ENCODE measurements around the gene PER1. TPM values are rescaled to one million over a fixed set of nuclear protein-coding genes. Genes with fewer than 3 reads are reported as not detected.
A peak's percentile ranks its signal among the peaks of the same experiment; 100 is the strongest.

Gene PER1
- total RNA-seq, 1 donor from 2014 or later = 5.0 TPM

DNA sequence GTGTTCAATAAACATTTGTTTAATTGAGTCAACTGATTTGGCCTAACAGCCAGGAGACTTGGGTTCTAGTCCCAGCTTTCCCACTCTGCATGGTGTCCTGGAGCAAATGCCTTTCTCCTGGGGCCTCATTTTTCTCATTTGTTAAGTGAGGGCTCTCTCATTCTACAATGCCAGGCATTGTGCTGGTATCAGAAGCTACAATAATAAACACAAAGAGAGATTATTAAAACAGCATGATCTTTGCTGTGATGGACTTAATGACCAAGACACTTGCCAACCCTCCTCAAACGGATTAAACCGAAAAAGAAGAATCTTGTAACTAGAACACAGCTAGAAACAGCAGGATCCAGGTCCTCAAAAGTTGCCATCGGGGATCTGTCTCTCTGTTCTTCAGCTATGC is 15.3 kb upstream of the PER1 start:
- DNase-seq (ENCODE audit: low read depth in 2 of 2) = no peak

DNA sequence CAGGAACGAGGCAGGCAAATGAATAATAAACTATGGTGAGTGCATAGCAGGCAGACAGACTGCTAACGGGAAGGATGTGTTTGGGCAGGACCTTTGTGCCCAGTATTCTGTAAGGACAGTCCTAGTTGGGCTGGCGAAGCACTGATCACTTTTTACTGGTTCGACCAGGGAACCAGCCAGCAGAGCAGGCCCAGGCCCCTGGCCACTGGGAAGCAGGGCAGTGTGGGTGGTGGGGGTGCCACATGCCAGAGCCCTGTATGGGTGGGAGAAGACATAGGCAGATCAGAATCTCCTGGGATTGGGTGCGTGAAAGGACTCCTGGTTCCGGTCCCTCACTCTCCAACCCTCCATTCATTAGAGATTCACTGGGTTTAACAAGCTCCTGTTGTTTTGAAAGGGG is 14.5 kb upstream of the PER1 start:
- no peak for DNase-seq (ENCODE audit: low read depth in 2 of 2)

DNA sequence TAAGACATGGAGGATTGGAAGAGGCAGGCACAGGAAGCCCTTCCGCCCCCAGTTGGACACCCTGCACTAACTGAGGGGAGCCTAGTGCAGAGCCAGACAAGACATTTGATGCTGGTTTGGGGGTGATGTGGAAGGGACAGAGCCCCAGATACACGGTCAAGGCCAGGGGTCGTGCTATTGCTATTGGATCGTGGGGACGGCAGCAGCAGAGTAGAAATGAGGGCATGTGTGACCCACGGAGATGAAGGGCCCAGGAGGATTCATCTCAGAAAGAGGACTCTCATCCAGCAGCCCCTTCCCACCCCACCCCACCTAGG is 12.6 kb upstream of the PER1 start:
- DNase-seq (ENCODE audit: low read depth in 2 of 2) = no peak

DNA sequence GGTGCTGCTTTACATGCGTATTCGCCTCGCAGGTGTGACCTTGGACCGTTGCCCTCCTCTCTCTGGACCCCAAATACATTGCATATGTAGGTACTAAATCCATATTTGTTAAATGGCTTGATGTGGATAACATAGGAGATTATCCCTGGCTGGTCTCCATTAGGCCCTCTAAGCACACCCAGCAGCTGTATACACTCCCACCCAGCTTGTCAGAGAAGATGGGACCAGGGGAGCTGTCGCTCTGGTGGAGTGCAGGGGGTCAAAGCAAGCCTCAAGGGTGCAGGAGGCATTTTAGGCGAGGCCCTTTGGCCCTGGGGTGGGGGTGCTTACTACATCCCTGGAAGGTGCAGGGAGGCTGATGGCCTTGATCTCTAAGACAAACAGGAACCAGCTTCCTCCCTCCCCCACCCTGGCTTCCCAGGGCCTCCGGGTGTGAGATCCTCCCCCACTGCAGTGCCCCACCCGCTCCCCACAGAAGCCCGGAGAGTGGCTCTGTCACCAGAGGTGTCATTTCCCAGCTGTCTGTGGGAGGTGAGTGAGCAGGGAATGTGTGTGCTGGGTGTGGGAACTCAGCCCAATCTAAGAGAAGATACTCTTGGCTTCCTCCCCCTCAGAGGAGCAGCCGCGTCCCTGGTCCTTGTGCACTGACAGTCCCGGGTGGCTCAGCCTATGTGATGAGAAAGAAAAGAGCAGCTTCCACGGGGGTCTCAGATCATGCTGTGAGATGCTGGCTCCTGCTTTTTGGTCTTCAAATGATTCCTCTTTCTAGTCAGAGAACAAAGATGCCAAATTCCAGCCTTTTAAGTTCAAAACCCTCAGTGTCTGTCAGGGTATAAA is 12.0 kb upstream of the PER1 start:
- DNase-seq (ENCODE audit: low read depth in 2 of 2) = no peak

DNA sequence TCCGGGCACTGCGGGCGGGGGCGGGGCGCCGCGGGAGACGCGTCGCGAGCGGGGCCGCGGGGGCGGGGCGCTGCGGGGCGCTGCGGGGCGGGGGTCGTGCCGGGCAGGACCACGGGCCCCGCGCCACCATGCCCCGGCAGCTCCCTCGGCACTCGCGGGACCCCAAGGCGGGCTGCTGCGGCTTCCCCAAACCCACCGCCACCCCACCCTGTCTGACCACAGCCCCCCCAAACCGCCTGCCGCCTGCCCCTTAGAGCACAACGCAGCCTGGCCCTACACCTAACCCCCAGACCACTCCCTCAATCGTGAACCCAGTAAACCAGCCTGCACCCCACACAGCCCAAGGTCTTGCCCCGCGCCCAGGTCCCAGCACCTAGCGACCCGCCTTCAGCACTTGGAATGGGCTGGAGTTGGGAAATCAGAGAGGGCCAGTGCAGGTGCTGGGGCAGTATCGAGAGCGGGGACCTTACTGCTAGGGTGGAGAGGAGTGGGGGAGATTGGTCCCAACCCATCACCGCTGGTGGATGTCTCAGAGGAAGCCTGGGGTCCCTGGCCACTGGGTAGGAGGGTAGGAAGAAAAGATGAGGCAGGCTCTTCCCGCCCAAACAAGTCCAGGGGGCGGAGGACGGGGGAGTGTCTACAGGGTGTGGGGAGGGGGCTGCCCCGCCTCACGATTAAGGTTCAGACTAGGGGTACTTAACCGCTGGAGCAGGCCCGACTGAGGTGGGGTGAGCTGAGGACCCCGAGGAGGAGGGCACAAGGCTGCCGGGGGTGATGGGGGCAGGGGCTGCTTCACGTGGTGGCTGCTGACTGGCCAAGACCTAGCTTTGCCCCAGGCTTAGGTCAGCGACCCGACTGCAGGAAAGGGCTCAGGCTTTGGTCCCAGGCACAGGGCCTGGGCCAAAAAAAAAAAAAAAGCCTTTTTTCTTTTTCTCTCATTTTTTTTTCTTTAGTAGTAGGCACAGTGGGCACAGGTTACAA is 11.1 kb upstream of the PER1 start:
- no peak for DNase-seq (ENCODE audit: low read depth in 2 of 2)

DNA sequence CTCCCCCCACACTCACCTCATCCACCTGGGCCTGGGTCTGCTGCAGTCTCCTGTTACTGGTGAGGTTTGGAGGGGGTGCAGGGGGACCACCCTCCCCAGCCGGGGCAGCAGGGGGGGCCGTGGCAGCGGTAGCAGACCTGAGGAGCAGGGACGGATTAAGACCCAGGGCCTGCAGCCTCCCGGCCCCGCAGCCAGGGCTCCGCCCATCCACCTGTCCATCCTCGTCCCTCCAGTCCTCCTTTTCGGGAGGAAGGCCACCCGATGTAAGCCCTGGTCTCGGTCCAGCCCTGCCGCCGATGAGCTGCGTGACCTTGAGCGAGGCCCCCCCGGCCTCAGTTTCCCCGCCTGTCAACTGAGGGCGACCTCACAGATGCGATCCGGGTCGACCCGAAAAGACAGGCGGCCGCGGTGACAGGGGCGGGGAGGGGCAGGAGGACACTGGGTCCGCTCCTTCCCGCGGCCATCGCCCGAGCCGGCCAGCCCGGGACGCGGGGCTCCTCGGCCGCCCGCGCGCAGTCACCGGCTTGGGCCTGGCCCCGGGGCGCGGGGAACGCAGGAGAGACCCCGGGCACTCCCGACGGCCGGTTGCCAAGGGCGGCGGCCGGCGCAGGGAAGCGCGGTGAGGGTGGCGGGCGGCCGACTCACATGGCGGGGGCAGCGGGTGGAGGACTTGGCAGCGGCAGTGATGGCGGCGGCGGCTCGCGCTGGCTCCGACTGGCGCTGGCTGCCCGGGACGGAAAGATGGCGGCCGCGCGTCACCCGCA is 10.2 kb upstream of the PER1 start, which contains the start of gene VAMP2:
Gene VAMP2, minus strand, starts transcription at position 716 of the 764 bp plus-strand sequence. Its CDS starts 69 bp downstream, at position 647.
- peak in 1 of 2 donors; percentile 71 for DNase-seq (ENCODE audit: low read depth in 2 of 2)

DNA sequence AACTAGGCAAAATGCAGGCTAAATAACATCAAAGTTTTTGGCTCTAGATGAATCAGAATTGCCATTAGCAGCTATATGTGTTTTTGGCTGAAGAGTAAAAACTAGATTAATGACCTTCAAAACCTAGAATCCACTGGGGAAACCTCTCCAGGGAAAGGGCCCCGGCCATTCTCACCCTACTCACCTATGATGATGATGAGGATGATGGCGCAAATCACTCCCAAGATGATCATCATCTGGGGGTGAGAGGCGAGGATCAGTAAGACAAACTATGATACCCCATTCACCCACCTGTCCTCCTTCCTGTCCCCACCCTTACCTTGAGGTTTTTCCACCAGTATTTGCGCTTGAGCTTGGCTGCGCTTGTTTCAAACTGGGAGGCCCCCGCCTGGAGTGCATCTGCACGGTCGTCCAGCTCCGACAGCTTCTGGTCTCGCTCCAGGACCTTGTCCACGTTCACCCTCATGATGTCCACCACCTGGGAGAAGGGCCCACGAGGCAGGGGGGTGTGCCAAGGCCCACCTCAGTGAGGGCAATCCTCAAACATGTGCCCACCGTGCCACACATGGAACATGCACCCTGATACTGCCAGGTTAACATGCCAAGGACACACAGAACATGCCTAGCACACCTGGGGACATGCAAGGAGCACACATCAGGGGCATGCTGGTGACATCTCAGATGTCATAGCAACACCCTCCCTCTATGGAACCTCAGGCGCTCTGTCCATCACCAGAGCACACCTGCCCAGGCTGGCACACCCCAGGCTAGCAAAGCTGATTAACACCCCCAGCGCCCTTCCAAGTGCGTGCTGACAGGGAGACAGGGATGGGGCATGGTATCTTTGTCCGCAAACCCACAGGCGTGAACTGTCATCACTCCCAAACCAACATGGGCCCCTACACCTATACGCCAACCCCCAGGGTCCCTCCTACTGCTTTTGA is 9.4 kb upstream of the PER1 start:
- no peak for DNase-seq (ENCODE audit: low read depth in 2 of 2)

DNA sequence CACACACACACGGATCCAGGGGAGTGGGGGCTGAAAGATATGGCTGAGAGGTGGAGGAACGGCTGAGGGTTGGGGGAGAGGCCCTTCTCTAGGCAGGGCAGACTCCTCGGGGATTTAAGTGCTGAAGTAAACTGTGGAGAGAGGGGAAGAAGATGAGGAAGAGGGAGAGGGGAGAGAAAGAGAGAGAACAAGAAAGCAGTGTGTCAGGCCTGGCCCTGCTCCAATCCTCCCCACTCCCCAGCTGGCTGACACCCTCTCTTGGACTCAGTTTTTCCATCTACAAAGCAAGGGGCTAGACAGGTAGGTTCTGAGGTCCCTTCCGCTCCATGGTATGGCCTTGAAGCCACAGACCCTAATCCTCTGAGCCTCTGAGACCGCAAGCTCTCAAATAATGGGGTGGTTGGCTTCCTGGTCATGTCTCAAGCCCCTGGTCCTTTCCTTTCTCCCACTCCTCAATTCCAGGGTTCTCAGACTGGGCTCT is 8.6 kb upstream of the PER1 start:
- DNase-seq (ENCODE audit: low read depth in 2 of 2) = no peak

DNA sequence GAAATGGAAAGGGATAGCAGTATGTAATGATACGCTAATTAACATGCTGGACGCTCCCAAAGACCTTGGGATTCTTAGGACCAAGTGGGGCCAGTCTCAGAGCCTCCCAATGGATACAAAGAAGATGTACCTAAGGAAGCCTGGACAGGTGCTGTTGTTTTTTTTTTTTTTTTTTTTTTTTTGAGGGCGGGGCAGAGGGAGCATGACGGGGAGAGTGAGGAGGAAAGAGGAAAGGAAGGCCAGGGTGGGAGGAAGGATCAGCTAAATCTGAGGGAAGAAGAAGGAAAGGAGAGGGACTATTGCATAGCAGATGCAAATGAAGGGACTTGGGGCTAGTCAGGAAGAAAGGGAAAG is 8.0 kb upstream of the PER1 start:
- DNase-seq (ENCODE audit: low read depth in 2 of 2) = no peak

DNA sequence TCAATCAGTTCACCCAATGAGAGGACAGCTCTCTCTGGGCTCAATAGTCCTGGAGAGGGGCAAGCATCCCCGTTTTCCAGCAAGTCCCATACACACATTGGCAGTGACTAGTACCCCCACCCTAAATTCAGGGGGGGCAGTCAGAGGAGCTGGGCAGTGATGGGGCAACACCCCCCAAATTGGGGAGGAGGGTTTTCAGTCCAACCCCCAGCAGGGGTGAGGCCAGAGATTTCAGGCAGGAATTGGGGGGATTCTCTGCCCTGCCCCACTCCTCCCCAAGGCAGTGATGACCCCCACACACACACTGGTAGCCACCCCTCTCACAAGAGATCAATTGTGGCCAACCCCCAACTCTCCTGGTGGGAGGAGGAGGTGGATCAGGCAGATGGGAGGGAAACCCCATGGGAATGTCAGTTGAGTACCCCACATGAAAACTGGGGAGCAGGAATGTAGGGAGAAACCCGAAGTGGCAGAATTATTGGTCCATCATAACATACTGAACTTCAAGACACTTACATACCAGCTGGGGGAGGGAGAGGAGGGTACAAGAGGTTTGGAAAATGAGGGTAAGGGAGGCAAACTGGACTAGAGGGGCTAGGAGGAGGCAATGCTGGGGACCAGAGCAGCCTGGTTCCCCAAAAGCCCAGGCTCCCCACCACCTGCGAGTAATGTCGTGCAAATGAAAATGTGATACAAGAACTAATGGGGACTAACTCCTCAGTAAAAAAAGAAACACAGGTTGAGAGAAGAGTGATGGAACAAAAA is 7.4 kb upstream of the PER1 start:
- no peak for DNase-seq (ENCODE audit: low read depth in 2 of 2)

DNA sequence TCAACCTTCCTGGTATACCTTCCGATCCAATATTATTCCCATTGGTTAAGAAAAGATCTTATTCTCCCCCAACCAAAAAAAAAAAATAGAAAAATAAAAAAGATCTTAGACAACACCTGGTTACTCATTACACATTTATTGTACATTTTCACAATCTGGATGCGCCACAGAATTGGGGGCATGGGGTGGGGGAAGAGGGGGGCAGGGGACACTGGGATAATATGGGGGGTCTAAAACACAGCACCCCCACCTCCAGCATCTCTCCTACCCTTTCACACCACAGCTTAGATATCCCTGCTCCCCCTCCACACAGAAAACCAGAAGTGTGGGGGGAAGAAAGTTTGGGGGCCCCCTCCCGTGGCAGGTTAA is 6.8 kb upstream of the PER1 start:
- no peak for DNase-seq (ENCODE audit: low read depth in 2 of 2)

DNA sequence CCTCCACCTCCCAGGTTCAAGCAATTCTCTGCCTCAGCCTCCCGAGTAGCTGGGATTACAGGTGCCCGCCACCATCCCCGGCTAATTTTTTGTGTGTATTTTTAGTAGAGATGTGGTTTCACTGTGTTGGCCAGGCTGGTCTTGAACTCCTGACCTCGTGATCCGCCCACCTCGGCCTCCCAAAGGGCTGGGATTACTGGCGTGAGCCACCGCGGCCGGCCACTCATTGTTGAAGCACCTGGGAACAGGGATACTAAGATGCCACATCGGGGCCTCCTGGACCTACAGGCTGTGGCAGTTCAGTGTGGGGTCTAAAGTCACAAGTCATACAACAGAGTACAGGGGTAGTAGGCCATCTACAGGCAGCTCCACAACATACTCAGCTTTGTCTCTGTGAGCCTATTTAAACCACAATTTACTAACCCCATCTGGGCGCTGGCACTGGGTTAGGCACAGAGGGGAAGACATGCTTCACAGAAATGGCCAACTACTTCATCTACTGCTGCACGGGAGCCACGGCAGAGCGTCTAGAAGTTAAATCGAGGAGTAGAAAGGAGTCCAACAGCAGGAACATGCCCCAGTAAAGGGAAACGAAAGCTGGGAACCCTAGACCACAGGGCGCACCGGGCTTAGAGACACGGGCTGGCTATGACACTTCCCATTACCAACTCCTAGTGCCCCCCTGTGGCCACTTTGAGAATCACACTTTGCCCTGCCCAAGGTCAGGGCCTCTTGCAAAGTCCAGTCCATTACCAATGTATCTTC is 6.2 kb upstream of the PER1 start:
- peak; percentile 81 to 90 for DNase-seq (ENCODE audit: low read depth in 2 of 2)

DNA sequence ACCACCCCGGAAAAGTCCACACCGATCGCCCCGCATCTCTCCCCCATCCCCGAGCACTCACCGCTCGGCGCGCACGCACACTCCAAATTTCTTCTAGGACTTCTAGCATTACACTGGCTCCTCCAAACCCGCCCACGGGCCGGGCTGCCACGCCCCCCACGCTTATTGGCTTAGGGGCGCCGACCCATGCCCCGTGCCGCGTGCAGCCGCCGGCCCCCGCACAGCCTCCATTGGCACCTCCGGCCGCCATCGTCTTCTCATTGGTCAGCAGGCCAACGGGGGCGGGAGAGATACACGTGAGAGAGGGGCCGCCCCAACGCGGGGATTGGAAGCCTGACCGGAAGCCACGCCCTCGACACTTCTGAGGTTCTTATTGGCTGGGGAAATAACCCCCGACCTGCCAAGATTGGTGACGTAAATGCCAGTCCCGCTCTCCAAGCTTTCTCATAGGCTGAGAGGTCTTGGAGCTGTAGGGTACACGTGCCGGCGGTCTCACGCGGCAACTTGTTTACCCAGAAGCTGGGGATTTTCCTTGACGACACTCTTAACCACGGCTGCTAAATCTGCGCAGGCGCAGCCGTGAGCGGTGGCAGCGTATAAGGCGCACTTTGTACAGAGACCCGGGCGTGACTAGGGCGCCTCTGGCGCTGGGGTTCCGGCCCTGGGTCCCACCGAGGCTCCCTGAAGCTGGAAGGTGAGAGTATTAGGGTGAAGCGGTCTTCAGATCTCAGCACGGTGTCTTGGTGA is 4.2 kb upstream of the PER1 start:
- peak; percentile 100 for DNase-seq (ENCODE audit: low read depth in 2 of 2)

DNA sequence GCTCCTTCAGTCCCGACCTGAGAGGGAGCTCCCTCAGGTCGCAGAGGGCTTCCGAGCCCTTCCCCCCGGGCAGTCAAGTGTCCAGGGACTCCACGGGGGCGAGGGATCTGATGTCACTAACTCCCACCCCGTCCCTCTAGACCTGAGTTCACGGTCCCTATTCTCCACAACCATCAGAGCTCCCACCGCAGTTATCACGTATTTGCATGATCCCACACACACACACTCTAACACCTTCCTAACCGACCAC is 3.7 kb upstream of the PER1 start:
- no peak for DNase-seq (ENCODE audit: low read depth in 2 of 2)

DNA sequence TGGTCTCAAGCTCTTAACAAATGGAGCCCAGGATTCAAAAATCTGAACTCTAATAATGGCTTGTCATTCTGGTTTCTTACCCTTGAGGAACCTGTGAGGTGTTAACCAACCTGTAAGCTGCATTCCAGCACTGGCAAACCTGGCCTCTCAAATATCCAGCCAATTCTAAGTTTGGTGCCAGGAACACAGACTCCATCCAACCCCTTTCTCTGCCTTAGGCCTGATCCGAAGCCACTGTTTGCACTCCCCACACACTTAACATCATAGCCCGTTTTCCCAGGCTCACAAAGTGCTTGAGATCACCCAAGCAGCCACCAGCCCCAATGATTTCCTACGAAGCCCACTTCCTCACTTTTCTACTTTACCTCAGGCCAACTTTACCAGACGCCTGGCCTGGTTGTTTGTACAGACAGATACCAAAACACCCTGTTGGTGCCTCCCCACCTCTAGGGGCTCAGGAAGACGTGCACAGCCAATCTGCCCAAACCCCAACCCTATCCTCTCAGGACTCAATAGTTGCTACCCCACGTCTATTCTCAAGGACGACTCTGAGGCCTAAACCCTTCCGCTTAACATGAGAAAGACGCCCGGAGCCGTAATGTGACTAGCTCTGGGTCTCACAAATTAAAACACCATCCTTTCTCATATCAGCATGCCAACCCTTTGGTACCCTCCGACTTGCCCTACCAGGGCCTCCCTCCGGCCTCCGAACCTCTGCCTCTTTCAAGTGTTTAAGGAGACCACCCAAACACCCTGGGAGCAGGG is 3.2 kb upstream of the PER1 start:
- DNase-seq (ENCODE audit: low read depth in 2 of 2) = no peak

DNA sequence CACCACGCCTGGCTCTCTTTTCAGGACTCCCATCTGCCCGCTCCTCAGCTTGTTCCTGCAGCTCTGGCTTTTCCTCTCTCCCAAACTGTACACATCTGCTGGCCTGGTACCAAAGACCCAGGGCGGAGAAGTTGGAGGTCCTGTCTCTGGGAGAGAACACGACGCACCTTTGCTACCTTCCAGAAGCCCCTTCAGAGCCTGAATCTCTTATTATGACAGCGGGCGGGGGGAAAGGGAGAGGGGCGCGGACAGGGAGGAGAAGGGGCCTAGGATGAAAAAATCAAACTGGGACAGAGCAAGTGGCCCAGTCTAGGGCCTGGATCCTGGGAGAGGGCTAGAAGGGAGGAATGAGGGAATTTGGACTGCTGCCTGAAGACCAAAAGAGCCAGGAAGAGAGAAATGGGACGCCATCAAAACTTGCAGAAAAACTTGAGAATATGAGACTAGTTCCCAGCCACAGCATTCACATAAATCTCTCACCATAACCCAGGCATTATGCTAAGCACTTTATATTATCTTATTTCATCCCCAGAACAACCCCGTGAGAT is 2.5 kb upstream of the PER1 start:
- no peak for DNase-seq (ENCODE audit: low read depth in 2 of 2)

DNA sequence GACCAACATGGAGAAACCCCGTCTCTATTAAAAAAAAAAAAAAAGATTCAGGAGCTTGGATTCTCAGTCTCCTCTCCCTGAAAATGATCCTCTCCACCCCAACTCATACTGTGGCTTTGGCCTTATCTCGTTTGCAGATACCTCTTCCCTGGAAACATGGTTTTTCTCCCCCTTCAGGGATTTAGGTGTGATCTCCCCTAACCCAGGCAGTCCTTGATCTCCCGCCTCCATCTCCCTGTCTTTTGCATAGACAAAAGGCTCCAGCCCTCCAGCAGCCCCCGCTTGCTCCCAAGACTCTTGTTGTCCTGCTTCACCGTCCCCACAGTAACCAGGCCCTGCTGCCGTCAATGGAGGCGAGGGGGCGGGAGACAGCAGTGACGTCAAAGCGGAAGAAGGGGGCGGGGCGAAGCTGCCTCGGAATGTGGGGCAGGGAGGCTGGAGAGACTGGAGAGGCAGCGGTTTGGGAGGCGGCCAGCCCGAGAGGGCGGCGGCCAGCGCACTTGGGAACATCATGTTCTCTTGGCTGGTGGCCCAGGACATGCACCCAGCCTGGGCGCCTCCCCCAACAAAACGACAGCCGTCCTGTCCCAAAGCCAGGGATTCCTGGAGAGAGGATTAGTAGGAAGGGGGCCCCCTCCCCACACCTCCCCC is 1.9 kb upstream of the PER1 start:
- DNase-seq (ENCODE audit: low read depth in 2 of 2) = peak; percentile 85 to 96

Data from dermis microvascular lymphatic vessel endothelial cell (primary cell).